B cell (primary cell): ENCODE measurements around the gene TNIP1. TPM values are rescaled to one million over a fixed set of nuclear protein-coding genes. Genes with fewer than 3 reads are reported as not detected.
A peak's percentile ranks its signal among the peaks of the same experiment; 100 is the strongest.

Experiments used
- ATAC-seq: fragments of 200-7000 bp; cut with Tn5 transposase; one replicate; pipeline ENCODE4 v1.10.0; 2021; ENCODE audit warnings: low read depth, mild to moderate bottlenecking, moderate number of reproducible peaks, moderate library complexity
- CTCF ChIA-PET: fragments of 350-600 bp; sonication (Branson Sonifier 250); formaldehyde crosslinking; loops from one replicate; lab custom pipeline; 2021; ENCODE audit warnings: antibody characterized with exemption, inconsistent platforms; lab: Charles Lee
- POLR2A ChIA-PET: fragments of 350-600 bp; sonication (Branson Sonifier 250); formaldehyde crosslinking; loops from one replicate; lab custom pipeline; 2021; ENCODE audit warnings: antibody characterized with exemption; lab: Charles Lee
- DNase-seq: peaks from one replicate; pipeline ENCODE4 v3.0.0; 2013
- H2AFZ ChIP-seq: 2 replicates; pipeline ENCODE4 v1.6.1; 2012; ENCODE audit warnings: mild to moderate bottlenecking, low read depth, low read length; ENCODE audit not compliant: insufficient read depth, poor library complexity, severe bottlenecking
- H3K27ac ChIP-seq, 2 donors: 1 replicate in 1 of 2; 2 replicates in 1 of 2; pipeline ENCODE4 v1.5.1; 2012 to 2013; ENCODE audit warnings: low read length in 2 of 2, mild to moderate bottlenecking in 2 of 2, moderate library complexity in 1 of 2
- H3K27me3 ChIP-seq, 4 experiments: fragments of 200-600 bp in 1 of 4; sonication (generic) in 1 of 4; replicated peaks in 1 of 4; 1 replicate in 2 of 4; 2 replicates in 2 of 4; pipeline versions ENCODE4 v1.6.1 to v1.7.0; 2013 to 2016; ENCODE audit warnings: low read length in 3 of 4, mild to moderate bottlenecking in 2 of 4, mixed read lengths in 1 of 4, moderate library complexity in 1 of 4; ENCODE audit not compliant: insufficient read depth in 4 of 4, control insufficient read depth in 3 of 4; ENCODE audit errors: control extremely low read depth in 1 of 4
- H3K36me3 ChIP-seq, 2 experiments: replicated peaks in 1 of 2; 1 replicate in 1 of 2; 2 replicates in 1 of 2; pipeline versions ENCODE4 v1.6.1 to v1.7.1; 2013; ENCODE audit warnings: low read length in 1 of 2; ENCODE audit not compliant: insufficient read depth in 2 of 2, control insufficient read depth in 1 of 2; ENCODE audit errors: control extremely low read depth in 1 of 2, extremely low read depth in 1 of 2
- H3K4me1 ChIP-seq, 2 donors: fragments of 200-600 bp in 1 of 2; sonication (generic) in 1 of 2; 1 replicate in 1 of 2; 2 replicates in 1 of 2; pipeline versions ENCODE4 v1.5.1 to v1.6.1; 2013 to 2017; ENCODE audit warnings: low read length in 2 of 2; ENCODE audit not compliant: control insufficient read depth in 2 of 2, insufficient read depth in 2 of 2
- H3K4me2 ChIP-seq: replicated peaks from 2 replicates; pipeline ENCODE3; 2012; ENCODE audit warnings: mild to moderate bottlenecking, low read depth, low read length; ENCODE audit not compliant: poor library complexity, severe bottlenecking
- H3K4me3 ChIP-seq, 5 experiments: fragments of 200-600 bp in 1 of 5; sonication (generic) in 1 of 5; 1 replicate in 3 of 5; 2 replicates in 2 of 5; pipeline versions ENCODE4 v1.5.1 to v1.7.0; 2011 to 2016; ENCODE audit warnings: low read length in 4 of 5, mild to moderate bottlenecking in 4 of 5, low read depth in 2 of 5, control low read depth in 1 of 5, moderate library complexity in 1 of 5; ENCODE audit not compliant: insufficient read depth in 1 of 5; ENCODE audit errors: control extremely low read depth in 1 of 5, extremely low read depth in 1 of 5
- H3K79me2 ChIP-seq: fragments of 200-600 bp; sonication (generic); one replicate; pipeline ENCODE4 v1.6.0; 2016; ENCODE audit warnings: low read length; ENCODE audit not compliant: control insufficient read depth, insufficient read depth
- H3K9ac ChIP-seq: fragments of 200-600 bp; sonication (generic); 2 replicates; pipeline ENCODE4 v1.6.1; 2017; ENCODE audit warnings: mild to moderate bottlenecking, low read length, moderate library complexity
- H3K9me3 ChIP-seq, 3 donors: one replicate each; pipeline versions ENCODE4 v1.6.1 to v1.7.1; 2013; ENCODE audit warnings: low read length in 2 of 3; ENCODE audit not compliant: control insufficient read depth in 2 of 3, insufficient read depth in 1 of 3; ENCODE audit errors: control extremely low read depth in 1 of 3
- H4K20me1 ChIP-seq: 2 replicates; pipeline ENCODE4 v1.6.0; 2012; ENCODE audit warnings: mild to moderate bottlenecking, low read length; ENCODE audit not compliant: insufficient read depth, control insufficient read depth, poor library complexity, severe bottlenecking
- H3K27ac Mint-ChIP-seq: one replicate; pipeline ENCODE4 v1.8.0; 2021; ENCODE audit warnings: mixed read lengths
- H3K27me3 Mint-ChIP-seq: one replicate; pipeline ENCODE4 v1.8.0; 2021; ENCODE audit warnings: mixed read lengths
- H3K4me1 Mint-ChIP-seq: one replicate; pipeline ENCODE4 v1.8.0; 2021; ENCODE audit warnings: mixed read lengths
- H3K4me3 Mint-ChIP-seq: one replicate; pipeline ENCODE4 v1.8.0; 2021; ENCODE audit warnings: mixed read lengths
- H3K9me3 Mint-ChIP-seq: one replicate; pipeline ENCODE4 v1.8.0; 2022; ENCODE audit warnings: mixed read lengths; ENCODE audit not compliant: insufficient read depth
- CTCF ChIP-seq: fragments of 200-600 bp; IDR thresholded peaks from one replicate; pipeline ENCODE4 v1.8.0; 2022; ENCODE audit warnings: antibody characterized with exemption, mild to moderate bottlenecking
- EZH2 ChIP-seq: IDR thresholded peaks from 2 replicates; pipeline ENCODE4 v1.6.1; 2012; ENCODE audit warnings: borderline replicate concordance, low read depth, mild to moderate bottlenecking, moderate library complexity, low read length; ENCODE audit not compliant: insufficient read depth, poor library complexity, severe bottlenecking
- WGBS: methylation state at CpG from one replicate; pipeline ENCODE4 v1.1.5; 2013; ENCODE audit warnings: missing lambda C conversion rate; ENCODE audit not compliant: insufficient coverage; 5-methylcytosine and 5-hydroxymethylcytosine counted together
- intact Hi-C: fragments of 100-400 bp; cut with micrococcal nuclease; formaldehyde crosslinking; loops from one replicate; pipeline ENCODE4 v1.10.0; 2022
- polyA plus RNA-seq: library from polyadenylated mRNA; depleted of rRNA; stranded (reverse); fragments of >200 nt; gene quantifications from 2 replicates; pipeline ENCODE4 v1.2.3, GENCODE V29; 2012
- total RNA-seq, 2 donors: library from RNA; stranded (reverse); fragments of 120-200 nt in 1 of 2; gene quantifications; 1 replicate in 1 of 2; 2 replicates in 1 of 2; pipeline versions ENCODE4 v1.2.3 to v1.2.4, GENCODE V29; 2013 to 2022

TNIP1 gene
- total and polyA plus RNA-seq, 2 donors (not counting 1 experiment from before 2014, with no cell fraction given), result 108 to 294 TPM

GRCh38 chr5:151036556-151036955 lies 44.3 kb downstream of the TNIP1 start:
- Histone ChIP-seq H3K27ac (no peak overlapping the region), H3K27me3 (no peaks in the 10 kb centered on the region), H3K4me1 (no peaks in the 10 kb centered on the region), H3K4me2 (no peak overlapping the region), H3K9me3 (no peaks in the 10 kb centered on the region), H3K79me2 (no peaks in the 10 kb centered on the region), H4K20me1 (peaks cover 79% of the 10 kb centered on the region), H3K9ac (no peak overlapping the region), H2AFZ (no peak overlapping the region), H3K4me3 (no peak overlapping the region), H3K36me3 (peaks cover 3 to 97% of the 10 kb centered on the region in 2 experiments)
- ChIA-PET POLR2A (no interaction called here), CTCF (interaction anchor here (1.3 to 3.0 kb wide), 3 partner anchors 11 to 79 kb away, joined by 3 to 12 read pairs (median 8); no protein-coding TSS in a partner anchor)
- DNase-seq (no peak), ATAC-seq (no peak)
- intact Hi-C loops, result no loop called here
- no peak overlapping the region for H3K4me3 Mint-ChIP-seq
- WGBS, result 100% methylated on average over 3 of the region's 6 CpGs
- no peaks in the 10 kb centered on the region for H3K9me3 Mint-ChIP-seq
- no peaks in the 10 kb centered on the region for H3K27me3 Mint-ChIP-seq
- TF ChIP-seq CTCF (no peak), EZH2 (no peak)
- H3K4me1 Mint-ChIP-seq, result no peaks in the 10 kb centered on the region
- no peak overlapping the region for H3K27ac Mint-ChIP-seq

GRCh38 chr5:151034422-151035379 lies 46.1 kb downstream of the TNIP1 start:
- DNase-seq, result no peak
- TF ChIP-seq CTCF (no peak), EZH2 (no peak)
- intact Hi-C loops, result no loop called here
- no peak for ATAC-seq
- H3K4me3 Mint-ChIP-seq, result no peak overlapping the region
- H3K27ac Mint-ChIP-seq, result peak overlapping the region; percentile 37
- no peaks in the 10 kb centered on the region for H3K27me3 Mint-ChIP-seq
- no peaks in the 10 kb centered on the region for H3K4me1 Mint-ChIP-seq
- no peak overlapping the region for H3K9ac ChIP-seq
- H4K20me1 ChIP-seq, result peaks cover 72% of the 10 kb centered on the region
- H3K4me3 ChIP-seq, result no peak overlapping the region
- H3K4me1 ChIP-seq, result no peaks in the 10 kb centered on the region
- no peaks in the 10 kb centered on the region for H3K9me3 ChIP-seq
- H3K4me2 ChIP-seq, result no peak overlapping the region
- H2AFZ ChIP-seq, result no peak overlapping the region
- H3K36me3 ChIP-seq, result peaks cover 3 to 98% of the 10 kb centered on the region in 2 experiments
- no peaks in the 10 kb centered on the region for H3K79me2 ChIP-seq
- no peaks in the 10 kb centered on the region for H3K9me3 Mint-ChIP-seq
- H3K27ac ChIP-seq, result no peak overlapping the region
- POLR2A ChIA-PET, result no interaction called here
- WGBS, result 97% methylated on average over 17 of the region's 19 CpGs
- no peaks in the 10 kb centered on the region for H3K27me3 ChIP-seq
- CTCF ChIA-PET, result interaction anchor here (0.9 to 3.0 kb wide), 3 partner anchors 13 to 80 kb away, joined by 3 to 12 read pairs (median 8); no protein-coding TSS in a partner anchor
